ENCODE results near the gene ITPRIP. TPM values are rescaled to one million over a fixed set of nuclear protein-coding genes. Genes with fewer than 3 reads are reported as not detected.

ITPRIP gene
- total RNA-seq, 1 donor from 2014 or later, result 35.4 TPM

- H3K27ac ChIP-seq (replicated peaks), result peak overlapping the region; percentile 99
- no peak for TF ChIP-seq CTCF (IDR thresholded peaks at IDR 0.05; ENCODE audit: borderline replicate concordance)
Measured at GRCh38 chr10:104323760-104324201, 14.5 kb downstream of the ITPRIP start.

DNA sequence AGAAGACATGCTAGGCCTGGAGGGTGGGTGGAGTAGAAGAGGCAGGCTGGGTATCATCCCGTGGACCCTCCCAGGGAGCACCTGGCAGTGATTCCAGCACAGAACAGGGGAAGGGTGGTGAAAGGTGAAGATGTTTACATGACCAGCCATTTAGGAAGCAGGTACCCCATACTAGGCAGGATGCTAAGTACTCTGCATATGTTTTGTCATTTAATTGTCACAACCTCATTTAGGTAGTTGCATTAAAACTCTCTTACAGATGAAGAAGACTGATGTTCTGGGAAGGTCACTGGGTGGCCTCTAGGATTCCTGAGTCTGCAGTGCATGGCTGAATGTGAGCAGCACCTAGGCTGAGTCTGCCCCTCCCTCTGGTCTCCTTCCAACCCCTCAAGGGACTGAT, 15.2 kb downstream of the ITPRIP start:
- H3K36me3 ChIP-seq, result no peaks in the 10 kb centered on the region
- no peak for DNase-seq

More at GRCh38 chr10:104323760-104324201, 14.5 kb downstream of the ITPRIP start:
- H3K27me3 ChIP-seq (ENCODE audit: low read depth), result no peaks in the 10 kb centered on the region
- no peaks in the 10 kb centered on the region for H3K9me3 ChIP-seq (replicated peaks)
- H3K4me3 ChIP-seq, result no peak overlapping the region
- no peak for DNase-seq
- H3K4me1 ChIP-seq, result peaks cover 100% of the 10 kb centered on the region
- no peaks in the 10 kb centered on the region for H3K36me3 ChIP-seq
- intact Hi-C loops (cut with micrococcal nuclease), result no loop called here

GRCh38 chr10:104322416-104322782, 15.9 kb downstream of the ITPRIP start:
- intact Hi-C loops (cut with micrococcal nuclease), result no loop called here
- TF ChIP-seq CTCF (IDR thresholded peaks at IDR 0.05; ENCODE audit: borderline replicate concordance), result no peak
- Histone ChIP-seq H3K4me1 (peaks cover 100% of the 10 kb centered on the region), H3K4me3 (no peak overlapping the region), H3K36me3 (no peaks in the 10 kb centered on the region), H3K9me3 (replicated peaks) (no peaks in the 10 kb centered on the region), H3K27me3 (ENCODE audit: low read depth) (no peaks in the 10 kb centered on the region), H3K27ac (replicated peaks) (peak overlapping the region; percentile 99)
- DNase-seq, result no peak

More for the DNA sequence above, 15.2 kb downstream of the ITPRIP start:
- H3K4me3 ChIP-seq, result no peak overlapping the region
- TF ChIP-seq CTCF (IDR thresholded peaks at IDR 0.05; ENCODE audit: borderline replicate concordance), result no peak
- peak overlapping the region; percentile 99 for H3K27ac ChIP-seq (replicated peaks)
- H3K27me3 ChIP-seq (ENCODE audit: low read depth), result no peaks in the 10 kb centered on the region
- intact Hi-C loops (cut with micrococcal nuclease), result no loop called here
- H3K4me1 ChIP-seq, result peaks cover 100% of the 10 kb centered on the region
- H3K9me3 ChIP-seq (replicated peaks), result no peaks in the 10 kb centered on the region

GRCh38 chr10:104321725-104322415, 16.4 kb downstream of the ITPRIP start:
- TF ChIP-seq CTCF (IDR thresholded peaks at IDR 0.05; ENCODE audit: borderline replicate concordance), result no peak
- Histone ChIP-seq H3K4me3 (peak overlapping the region; percentile 1), H3K27me3 (ENCODE audit: low read depth) (no peaks in the 10 kb centered on the region), H3K27ac (replicated peaks) (peak overlapping the region; percentile 99), H3K36me3 (no peaks in the 10 kb centered on the region), H3K4me1 (peaks cover 100% of the 10 kb centered on the region), H3K9me3 (replicated peaks) (no peaks in the 10 kb centered on the region)
- DNase-seq, result no peak
- intact Hi-C loops (cut with micrococcal nuclease), result no loop called here

- intact Hi-C loops (cut with micrococcal nuclease), result no loop called here
- DNase-seq, result no peak
- H3K9me3 ChIP-seq (replicated peaks), result no peaks in the 10 kb centered on the region
- H3K27me3 ChIP-seq (ENCODE audit: low read depth), result no peaks in the 10 kb centered on the region
- H3K4me3 ChIP-seq, result peak overlapping the region; percentile 1
- H3K36me3 ChIP-seq, result no peaks in the 10 kb centered on the region
- TF ChIP-seq CTCF (IDR thresholded peaks at IDR 0.05; ENCODE audit: borderline replicate concordance), result no peak
- H3K27ac ChIP-seq (replicated peaks), result peak overlapping the region; percentile 99
- peaks cover 100% of the 10 kb centered on the region for H3K4me1 ChIP-seq
Measured at GRCh38 chr10:104321226-104321625, 17.0 kb downstream of the ITPRIP start.

Measured in left ventricle myocardium inferior (tissue), 1 donor.